GM19463 (cell line): ENCODE results near the gene C19orf44.
"Not testable (repeated sequence)": the region's sequence is repeated elsewhere in the genome, so short reads cannot be mapped to it uniquely, and the experiment has no call there.

Experiments
- ATAC-seq: cut with Tn5 transposase; IDR thresholded peaks from one replicate; pipeline ENCODE4 v1.9.1; 2021; ENCODE audit warnings: mild to moderate bottlenecking, moderate library complexity; ENCODE audit not compliant: unreplicated experiment

C19orf44 gene

DNA sequence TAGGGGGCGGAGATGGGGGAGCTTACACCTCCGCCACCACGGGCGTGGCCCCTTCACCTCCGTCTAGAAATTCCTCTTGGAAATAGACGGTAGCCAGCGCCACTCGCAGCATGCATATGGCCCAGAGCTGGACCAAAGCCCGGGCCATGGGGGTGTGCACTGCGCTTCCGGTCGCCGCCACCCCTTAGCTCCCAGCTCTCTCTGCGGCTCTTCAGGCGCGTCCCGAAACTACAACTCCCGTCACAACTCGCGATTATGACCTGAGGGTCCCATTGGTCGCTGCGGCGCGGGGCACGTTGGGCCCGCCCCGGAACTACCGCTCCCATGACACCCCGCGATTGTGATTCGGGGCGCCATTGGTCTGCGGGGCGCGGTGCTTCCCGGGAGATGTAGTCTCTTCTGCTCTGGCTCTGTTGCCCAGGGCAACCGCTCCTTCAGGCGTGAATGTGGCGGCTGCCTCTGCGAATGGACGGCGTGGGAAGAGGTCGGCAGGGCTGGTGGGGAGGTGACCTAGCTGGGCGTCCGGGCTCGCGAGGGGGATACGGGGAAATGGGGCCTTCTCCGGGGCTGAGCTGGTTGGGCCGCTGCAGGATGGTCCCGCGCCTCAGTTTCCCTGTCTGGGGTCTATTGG, at the start of gene C19orf44, which contains the start of gene CALR3:
Gene C19orf44, plus strand, starts transcription at position 413 of the 631 bp plus-strand sequence. CDS start 4,399 bp downstream, outside the sequence.
Gene CALR3, minus strand, starts transcription at position 186 of the 631 bp plus-strand sequence. Its CDS starts 38 bp downstream, at position 148.
- ATAC-seq: peak; percentile 98

DNA sequence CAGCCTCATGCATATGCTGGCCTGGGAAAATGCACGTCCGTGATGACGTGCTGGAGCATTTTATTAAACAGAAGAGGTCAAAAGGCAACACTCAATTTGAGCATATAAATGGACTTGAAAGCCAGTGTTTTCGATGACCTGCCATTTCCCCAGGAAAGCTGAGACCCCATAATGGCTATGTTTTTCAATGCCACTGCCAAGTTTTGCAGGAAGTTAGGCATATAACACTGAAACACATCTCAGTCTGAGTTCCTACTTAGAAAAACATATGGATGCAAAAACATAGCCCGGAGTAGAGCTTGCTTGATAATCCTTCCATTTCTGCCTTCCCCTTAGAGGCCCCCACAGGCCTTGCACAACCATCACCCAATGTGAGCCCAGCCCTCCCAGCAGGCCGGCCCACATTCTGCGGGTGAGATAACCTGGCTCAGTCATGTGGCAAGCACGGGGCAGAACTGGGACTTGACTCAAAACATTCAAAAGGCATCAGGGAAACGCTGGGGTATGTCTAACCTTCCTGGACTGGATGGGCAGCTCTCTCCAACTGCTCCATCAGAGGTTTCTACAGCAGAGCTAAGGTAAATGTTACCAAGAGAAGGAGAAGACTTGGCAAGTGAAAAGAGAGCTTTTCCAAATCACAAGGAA, 49.3 kb upstream of the C19orf44 start:
- ATAC-seq: no peak

DNA sequence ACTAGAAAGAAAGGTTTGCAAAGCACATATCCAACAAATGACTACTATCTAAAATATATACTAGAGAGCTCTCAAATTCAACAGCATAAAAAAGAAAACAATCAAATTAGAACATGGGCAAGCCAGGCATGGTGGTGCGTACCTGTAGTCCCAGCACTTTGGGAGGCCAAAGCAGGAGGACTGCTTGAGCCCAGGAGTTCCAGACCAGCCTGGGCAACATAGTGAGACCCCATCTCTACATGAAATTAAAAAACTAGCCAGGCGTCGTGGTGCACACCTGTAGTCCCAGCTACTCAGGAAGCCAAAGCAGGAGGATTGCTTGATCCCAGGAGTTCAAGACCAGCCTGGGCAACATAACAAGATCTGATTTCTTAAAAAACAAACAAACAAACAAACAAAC, 47.3 kb upstream of the C19orf44 start:
- ATAC-seq: not testable (repeated sequence)

DNA sequence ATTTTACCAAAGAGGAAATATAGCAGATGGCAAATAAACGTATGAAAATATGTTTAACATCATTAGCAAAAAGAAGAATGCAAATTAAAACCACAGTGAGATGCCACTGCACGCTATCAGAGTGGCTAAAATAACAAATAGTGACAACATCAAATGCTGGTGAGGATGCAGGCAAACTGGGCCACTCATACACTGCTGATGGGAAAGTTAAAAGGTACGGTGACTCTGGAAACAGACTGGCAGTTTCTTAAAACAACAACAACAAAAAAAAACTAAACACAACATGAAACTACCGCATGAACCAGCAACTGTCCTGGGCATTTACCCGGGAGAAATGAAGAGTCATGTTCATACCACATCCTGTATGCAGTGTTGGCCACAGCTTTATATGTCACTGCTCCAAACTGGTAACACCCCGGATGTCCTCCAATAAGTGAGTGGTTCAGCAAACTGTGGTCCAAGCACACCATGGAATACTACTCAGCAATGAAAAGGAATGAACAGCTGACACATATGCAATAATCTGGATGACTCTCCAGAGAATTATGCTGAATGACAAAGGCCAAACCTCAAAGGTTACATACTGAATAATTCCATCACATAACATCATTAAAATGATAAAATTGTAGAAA, 46.7 kb upstream of the C19orf44 start:
- peak; percentile 44 for ATAC-seq

DNA sequence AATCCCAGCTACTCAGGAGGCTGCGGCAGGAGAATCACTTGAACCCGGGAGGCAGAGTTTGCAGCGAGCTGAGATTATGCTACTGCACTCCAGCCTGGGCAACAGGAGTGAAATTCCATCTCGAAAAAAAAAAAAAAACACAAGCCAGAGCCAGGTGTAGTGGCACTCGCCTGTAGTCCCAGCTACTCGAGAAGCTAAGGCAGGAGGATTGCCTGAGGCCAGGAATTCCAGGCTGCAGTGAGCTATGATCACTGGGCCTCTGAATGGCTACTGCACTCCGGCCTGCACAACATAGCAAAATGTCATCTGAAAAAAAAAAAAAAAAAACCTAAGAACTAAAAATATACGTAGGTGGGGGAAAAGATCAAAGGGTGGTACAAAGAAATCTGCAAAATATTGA, 43.9 kb upstream of the C19orf44 start:
- no peak for ATAC-seq

DNA sequence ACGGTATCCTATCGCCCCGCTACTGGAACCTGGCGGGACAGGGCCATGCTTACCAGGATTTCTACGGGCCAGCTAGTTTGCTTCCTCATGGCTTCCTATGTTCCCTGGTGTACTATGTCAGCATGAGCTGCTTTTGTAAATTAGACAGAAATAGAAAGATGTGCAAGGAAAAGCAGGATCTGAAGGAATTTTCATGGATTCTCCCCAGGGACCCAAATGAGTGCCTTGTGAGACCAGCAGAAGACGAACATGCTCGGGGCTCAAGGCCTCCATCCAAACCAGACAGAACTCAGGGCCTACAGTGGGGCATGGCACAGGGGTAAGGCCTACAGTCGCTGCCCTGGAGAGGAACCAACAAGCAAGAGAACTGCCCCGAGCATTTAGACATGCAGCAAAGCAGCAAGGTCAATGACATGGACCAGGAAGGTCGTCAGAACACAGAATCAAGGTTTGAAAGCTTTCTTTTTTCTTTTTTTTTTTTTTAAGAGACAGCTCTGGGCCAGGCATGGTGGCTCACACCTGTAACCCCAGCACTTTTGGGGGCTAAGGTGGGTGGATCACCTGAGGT, 41.8 kb upstream of the C19orf44 start:
- ATAC-seq: no peak

DNA sequence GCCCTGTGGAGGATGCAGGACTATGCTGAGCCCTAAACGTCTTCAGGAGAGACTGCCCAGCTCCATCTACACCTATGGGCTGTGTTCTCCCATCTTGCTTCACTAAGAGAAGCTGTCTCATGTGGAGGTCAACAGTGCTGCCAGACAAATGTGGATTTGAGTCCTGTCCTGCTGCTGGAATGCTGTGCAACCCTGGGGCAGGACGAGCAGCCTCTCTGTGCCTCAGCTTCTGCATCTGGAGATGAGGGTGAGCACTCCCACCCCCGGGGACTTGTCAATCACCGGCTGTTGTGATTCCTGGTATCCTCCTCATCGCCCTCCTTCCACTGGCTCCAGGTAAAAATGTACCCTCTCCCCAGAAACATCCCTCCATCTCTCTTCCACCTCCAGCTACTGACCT, 40.7 kb upstream of the C19orf44 start:
- ATAC-seq: no peak

DNA sequence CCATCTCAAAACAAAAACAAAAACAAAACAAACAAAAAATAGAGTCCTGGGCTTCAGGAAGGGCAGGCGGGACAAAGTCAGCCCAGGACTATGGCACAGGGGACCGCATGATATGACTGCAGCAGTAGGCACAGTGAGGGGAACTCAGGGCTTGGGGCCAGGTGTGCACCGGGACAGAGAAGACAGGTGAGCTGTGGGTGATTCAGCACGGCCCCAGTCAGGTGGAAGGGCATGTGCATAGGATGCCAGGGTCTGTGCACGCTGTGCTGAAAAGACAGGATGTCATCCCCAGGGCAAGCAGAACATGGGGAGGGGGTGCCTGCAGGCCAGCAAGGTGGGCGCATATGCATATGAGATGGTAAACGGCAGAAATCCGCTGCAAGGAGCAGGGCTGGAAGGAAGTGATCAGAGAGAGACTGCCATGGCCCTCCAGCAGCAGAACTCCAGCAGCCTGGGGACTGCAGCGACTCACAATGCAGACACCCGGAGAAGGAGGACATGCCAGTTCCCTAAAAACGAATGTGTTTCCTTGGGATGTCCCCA, 39.5 kb upstream of the C19orf44 start:
- no peak for ATAC-seq

DNA sequence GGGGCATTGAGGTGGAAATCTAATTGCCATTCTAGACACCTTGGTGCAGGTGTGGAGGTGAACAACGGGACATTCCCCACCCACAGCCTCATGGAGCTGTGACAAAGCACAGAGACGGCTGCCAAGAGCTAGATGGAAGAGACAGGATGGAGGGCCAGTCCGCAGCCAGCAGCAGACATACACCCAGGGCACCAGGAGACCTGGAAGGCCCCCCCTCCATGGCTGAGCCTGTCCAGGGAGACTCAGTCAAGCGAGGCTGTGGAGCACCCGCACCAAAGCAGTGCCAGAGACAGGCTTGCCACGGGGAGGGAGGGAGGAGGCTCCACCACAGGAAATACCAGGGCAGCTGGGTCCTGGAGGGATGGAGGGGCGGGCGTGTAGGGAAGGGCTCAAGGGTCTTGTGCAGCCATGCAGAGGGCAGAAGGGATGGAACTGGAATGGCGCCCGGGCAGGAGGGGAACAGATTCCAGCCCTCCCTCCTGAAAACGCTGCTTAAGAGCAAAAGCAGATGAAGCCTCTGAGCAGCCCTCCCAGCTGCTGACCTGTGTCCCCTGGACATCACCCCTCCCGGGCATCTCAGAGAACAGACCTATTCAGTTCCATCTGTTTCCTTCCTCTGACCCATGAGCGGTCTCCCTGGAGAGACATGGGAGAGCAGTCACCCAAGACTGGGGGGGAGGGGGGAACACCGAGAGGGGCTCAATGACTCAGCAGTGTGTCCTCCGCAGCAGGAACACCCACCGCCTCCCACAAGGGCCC, 38.8 kb upstream of the C19orf44 start:
- no peak for ATAC-seq

DNA sequence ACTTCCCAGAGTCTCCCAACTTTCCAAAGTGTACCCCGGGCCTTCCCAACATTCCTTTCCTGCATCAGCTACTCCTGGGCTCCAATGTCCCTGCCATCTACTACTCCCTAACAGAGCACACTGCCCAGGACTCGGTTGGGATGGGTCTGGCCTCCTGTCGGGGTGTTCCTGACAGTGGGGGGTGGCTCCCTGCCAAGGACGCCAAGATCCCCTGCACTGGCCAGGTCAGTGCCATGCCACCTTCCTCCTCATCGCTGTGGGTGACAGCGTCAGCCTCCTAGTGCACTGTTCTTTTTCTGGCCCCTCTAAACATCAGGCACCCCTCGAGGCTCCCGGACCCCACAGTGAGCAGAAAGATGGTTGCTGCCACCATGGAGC, 38.3 kb upstream of the C19orf44 start:
- no peak for ATAC-seq

DNA sequence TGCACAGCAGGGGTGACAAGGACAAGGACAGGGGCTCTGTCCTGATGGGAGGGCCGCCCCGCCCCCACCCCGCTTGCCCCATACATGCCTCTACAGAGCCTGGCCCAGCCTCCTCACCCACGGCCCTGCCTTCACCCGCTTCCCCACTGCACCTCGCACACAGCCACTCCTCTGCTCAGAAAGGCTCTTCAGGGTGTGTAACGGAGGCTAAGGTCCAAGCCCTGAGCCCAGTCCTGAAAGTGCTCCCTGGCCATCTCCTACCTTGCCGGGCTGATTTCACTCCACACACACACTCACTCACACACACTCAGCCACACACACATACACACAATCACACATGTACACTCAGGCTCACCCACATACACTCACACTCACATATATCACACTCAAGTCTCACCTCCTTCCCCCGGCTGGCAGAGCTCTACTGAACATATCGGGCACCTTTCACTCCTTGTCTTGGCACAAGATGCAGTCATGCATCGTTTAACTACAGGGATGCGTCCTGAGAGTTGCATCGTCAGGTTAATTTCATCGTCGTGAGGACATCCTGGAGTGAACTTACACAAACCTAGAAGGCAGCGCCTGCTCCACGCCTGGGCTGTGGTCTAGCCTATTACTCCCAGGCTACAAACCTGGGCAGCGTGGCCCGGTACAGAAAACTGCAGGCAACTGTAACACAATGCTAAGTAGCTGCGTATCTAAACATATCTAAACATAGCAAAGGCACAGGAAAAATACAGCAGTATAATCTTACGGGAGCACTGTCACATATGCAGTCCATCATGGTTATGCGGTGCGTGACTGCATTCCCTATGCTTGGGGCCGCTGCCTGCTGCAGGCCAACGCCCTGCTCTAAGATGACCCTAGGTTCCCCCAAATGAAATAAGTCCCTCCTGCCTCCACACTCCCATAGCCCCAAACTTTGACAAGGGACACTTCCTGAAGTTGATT, 37.5 kb upstream of the C19orf44 start:
- no peak for ATAC-seq

DNA sequence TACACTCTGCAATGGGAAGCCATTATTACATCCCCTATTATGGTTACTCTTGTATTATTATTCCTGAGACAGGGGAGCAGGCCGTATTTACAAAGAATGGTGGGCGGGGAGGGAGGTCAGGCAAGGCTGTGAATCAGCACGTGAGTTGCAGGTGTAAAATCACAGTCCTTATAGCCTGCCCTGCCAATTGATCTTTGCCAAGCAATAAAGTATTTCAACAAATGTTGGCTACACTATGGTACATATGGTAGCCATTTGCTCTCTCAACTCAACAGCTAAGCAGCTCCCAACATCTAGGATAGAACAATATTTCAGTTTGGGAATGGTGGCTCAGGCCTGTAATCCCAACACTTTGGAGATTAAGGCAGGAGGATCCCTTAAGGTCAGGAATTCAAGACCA, 36.5 kb upstream of the C19orf44 start:
- ATAC-seq: no peak

DNA sequence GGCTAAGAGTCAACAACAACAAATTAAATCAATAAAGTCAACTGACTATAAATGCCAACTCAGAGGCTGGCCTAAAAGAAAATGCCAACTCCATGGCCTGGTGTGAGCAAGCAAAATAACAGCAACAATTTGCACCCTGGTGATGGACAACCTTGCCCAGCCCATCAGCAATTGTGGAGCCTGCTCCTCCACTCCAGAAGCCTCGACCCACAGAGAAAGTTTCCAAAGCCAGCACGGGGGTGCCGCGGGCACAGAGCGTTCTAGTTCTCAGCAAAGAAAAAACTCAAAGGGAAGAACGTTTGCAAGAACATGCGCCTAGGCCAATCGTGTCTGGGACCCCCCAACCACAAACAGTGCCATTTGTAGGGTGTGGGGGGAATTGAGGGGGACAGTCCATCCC, 35.7 kb upstream of the C19orf44 start:
- no peak for ATAC-seq

DNA sequence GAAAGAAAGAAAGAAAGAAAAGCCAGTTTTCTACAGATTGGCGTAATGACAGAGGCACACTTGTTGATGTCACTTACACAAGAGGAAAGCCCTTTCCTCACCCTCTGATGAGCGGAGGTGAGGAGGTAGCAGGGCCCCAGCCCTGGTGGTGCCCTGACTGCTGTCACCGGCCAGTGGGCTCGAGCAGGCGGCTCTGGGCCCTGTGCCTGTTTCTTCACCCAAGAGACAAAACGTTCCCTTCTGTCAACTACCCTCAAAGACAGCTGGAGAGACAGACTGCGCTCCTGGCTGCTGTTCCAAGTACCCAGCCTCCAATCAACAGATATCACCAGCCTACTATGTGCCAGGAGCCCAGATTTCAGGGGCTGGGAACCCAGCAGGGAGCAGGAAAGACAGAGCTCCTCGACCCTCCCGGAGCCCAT, 34.6 kb upstream of the C19orf44 start:
- no peak for ATAC-seq

DNA sequence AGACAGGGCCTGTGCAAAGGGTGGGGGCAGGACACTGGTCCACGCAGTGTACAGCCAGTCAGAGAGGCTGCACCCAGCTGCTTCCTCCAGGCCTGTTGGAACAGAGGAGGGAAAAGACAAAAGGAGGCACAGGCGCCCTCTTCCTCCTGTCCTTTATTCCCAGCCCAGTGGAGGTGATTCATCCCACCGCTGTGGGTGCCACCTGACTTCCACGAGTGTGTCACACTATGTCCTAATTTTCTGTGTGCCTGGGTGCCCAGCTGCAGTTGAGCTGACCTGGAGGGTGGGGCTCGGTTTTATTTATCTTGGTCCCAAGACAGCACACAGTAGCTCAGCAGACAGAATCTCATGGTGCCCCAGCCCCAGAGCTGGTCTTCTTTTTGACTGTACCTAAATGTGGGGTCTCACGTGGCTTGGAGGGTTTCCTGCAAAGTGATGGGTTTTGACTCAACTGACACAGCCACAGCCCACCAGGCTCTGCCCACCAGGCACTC, 33.4 kb upstream of the C19orf44 start:
- no peak for ATAC-seq

DNA sequence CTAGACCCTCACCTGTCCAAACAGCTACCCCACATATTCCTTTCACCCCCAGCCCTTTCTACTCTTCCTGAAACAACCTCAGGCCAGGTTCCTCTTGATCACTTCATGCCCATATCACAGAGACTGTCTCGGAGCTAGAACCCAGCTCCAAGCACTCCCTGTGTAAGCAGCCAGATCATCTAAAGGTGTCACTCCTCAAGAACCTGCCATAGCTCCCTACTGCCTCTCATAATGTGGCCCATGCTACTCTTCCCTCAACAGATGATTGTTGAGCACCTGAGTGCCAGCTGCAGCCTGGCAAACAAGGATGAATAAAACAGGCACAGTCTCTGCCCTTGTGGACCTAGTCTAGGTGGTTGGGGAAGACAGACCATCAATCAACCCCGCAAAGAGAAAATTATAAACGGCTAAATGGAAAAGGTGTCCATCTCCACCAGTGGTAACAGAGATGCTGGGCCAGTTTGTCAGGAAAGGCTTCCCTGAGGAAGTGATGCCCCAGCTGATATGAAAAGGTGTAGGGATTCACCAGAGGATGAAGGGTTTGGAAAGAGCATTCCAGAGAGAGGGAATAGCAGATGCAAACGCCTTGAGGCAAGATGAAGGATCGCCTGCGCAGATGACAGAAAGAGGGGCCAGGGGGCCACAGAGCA, 32.7 kb upstream of the C19orf44 start:
- ATAC-seq: no peak

DNA sequence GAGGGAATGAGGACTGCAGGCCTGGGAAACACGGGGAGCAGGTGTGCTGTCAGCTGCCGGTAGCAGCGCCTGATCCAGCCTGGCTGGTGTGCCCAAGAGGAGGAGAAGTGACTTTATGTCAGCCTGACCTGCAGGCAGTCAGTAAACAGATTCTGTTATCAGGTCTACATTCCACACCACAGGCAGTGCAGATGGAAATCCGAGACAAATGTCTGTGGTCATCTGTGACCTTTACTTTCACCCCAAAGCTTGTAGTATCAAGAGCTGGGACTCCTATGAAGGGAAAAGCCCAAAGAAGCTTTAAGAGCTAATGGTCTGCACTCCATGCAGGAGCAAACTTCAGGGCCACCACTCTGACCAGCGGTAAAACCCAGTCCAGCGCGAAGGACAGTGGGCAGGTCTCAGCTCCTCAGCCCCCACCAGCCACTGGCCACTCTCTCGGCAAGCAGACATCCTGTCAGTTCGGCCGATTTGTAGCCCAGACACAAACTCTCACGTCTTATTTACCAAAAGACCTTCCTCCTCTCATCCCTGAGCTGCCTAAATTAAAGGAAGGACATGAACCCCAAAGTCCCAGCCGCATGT, 32.1 kb upstream of the C19orf44 start:
- no peak for ATAC-seq

DNA sequence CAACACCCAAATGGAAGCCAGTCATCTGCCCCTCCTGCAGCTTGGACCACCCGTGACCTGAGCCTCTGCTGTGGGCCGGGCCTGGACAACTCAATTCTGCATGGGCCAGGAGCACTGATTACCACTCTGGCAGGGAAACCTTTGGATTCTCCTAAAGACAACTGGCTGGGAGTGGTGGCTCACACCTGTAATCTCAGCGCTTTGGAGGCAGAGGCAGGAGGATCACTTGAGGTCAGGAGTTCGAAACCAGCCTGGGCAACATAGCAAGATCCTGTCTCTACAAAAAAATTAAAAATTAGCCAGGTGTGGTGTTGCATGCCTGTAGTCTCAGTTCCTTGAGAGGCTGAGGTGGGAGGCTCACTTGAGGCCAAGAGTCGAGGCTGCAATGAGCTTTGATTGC, 31.0 kb upstream of the C19orf44 start:
- no peak for ATAC-seq
